Measurements from ENCODE around the gene ZNF444.

The ZNF444 gene

DNA sequence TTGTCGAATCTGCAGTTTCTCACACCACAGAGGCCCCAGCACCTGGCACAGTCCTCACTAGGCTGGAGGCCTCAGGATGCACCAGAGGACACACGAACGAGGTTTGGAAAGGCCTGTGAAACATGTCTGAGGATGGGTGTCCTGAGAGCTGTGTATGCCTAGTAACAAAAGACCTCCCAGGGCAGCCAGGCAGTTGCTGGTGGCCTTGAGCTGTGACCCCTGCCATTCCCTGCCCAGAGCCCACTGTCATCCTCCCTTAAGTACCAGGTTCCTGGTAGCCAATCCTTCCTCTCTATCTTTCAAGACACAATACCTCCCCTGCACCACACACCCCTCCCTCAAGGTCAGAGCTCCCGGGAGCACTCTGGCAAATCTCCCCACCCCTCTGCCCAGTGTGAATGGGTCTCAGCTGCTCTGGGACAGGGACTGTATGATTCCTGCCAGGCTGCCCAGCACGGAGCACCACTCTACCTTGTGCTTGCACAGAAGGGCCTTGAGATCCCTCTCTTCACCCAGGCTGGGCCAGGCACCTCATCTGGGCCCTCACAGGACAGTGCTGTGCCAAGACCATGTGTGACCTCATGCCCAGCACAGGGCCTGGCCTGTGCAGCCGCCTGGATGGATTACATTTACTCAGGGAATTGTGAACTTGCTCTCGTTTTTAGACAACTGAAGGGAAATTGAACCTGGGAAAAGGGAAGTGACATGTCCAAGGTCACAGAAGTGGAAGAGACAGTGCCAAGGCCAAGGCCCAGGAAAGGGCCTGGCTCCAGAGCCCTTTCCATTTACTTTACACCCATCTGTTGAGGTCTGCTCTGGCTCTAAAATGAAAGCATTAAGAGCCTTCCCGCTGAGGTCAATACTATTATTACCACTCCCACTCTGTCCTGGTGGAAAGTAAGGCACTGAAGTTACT lies 22.2 kb upstream of the ZNF444 start:
- DNase-seq (ENCODE audit: insufficient read length) (no peak), FAIRE-seq (no peak)
- TF ChIP-seq POLR2AphosphoS5 (IDR thresholded peaks at IDR 0.05; ENCODE audit: low read depth, low read length) (no peak; the same call in 1 of the 2 replicates), POLR2A (IDR thresholded peaks at IDR 0.05; ENCODE audit: low read depth, low read length) (no peak; the same call in 1 of the 2 replicates), TAF1 (IDR thresholded peaks at IDR 0.05; ENCODE audit: borderline replicate concordance, low read depth, low read length) (no peak)

DNA sequence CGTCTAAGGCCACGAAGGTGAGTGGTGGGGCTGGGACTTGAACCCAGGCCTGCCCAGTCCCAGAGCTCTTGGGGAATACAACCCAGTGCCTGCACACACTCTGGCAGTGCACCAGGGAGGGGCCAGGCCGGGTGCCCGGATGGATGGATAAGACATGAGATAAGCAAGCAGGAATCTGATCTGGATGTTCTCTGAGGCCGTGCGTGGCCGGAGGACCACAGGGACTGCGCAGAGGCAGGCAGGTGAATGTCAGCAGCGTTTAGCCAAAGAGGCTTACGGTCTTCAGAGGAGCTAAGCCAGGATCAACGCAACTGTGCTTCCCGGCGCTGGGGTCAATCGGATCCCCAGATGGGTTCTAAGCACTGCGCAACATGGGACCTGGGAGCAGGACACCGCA lies 21.5 kb upstream of the ZNF444 start:
- FAIRE-seq (no peak), DNase-seq (ENCODE audit: insufficient read length) (no peak)

DNA sequence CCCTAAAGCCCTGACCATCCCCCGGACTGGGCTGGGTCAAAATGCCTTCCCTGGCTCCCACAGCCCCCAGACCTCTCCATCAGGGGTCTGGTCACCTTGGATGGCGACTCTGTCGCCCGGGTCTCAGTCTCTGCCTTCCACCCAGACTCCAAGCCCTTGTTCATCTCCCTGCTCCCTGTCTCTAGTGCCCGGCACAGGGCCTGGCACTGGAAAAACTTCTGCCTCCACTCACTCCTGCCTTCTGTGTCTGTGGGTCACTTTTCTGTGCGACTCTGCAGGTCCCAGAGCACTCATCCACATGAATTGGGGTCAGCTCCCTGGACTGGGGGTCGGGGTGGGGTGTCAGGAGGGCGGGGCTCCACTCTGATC lies 21.1 kb upstream of the ZNF444 start:
- TF ChIP-seq POLR2AphosphoS5 (IDR thresholded peaks at IDR 0.05; ENCODE audit: low read depth, low read length) (no peak), POLR2A (IDR thresholded peaks at IDR 0.05; ENCODE audit: low read depth, low read length) (no peak), TAF1 (IDR thresholded peaks at IDR 0.05; ENCODE audit: borderline replicate concordance, low read depth, low read length) (no peak)
- no peak for DNase-seq (ENCODE audit: insufficient read length)
- no peak for FAIRE-seq

More for the DNA sequence above, 21.5 kb upstream of the ZNF444 start:
- TF ChIP-seq POLR2AphosphoS5 (IDR thresholded peaks at IDR 0.05; ENCODE audit: low read depth, low read length) (no peak), TAF1 (IDR thresholded peaks at IDR 0.05; ENCODE audit: borderline replicate concordance, low read depth, low read length) (no peak), POLR2A (IDR thresholded peaks at IDR 0.05; ENCODE audit: low read depth, low read length) (no peak)

DNA sequence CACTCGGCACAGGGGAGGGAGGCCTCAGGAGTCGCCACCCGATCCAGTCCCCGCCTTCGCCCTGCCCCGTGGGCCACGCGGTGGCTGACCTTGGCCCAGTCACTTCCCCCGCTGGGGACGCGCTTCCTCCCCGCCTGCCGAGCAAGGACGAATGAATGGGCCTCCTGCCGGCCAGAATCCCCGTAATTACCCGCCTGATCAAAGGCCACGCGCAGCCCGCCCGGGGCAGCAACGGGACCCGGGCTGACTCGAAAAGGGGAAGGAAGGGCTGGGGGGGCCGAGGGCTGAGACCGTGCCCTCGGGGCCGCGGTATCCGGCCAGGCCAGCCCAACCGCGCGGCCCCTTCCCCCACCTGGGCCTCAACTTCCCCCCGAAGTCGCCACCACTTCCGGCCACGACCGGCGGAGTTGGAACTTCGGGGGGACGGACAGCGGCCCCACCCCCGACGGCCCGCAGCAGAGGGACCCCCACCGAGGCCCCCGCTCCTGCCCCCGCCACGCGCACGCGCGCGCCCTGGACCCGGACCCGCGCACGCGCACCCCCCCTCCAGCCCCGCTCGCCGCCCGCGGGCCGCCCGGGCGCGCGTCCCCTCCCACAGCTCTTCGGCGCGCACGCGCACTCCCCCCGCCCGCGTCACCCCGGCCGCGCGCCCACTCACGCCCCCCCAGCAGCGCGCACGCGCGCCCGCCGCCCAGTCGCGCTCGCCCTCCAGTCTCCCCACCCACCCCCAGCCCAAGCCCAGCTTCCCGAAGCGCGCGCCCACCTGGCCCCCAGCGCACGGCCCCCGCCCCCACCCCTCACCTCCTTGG lies 20.5 kb upstream of the ZNF444 start:
- TF ChIP-seq TAF1 (IDR thresholded peaks at IDR 0.05; ENCODE audit: borderline replicate concordance, low read depth, low read length) (no peak), POLR2AphosphoS5 (IDR thresholded peaks at IDR 0.05; ENCODE audit: low read depth, low read length) (peak; percentile 63; the same call in 1 of the 2 replicates), POLR2A (IDR thresholded peaks at IDR 0.05; ENCODE audit: low read depth, low read length) (peak; percentile 55; the same call in 1 of the 2 replicates)
- FAIRE-seq (peak; percentile 94), DNase-seq (ENCODE audit: insufficient read length) (peak; percentile 81)

DNA sequence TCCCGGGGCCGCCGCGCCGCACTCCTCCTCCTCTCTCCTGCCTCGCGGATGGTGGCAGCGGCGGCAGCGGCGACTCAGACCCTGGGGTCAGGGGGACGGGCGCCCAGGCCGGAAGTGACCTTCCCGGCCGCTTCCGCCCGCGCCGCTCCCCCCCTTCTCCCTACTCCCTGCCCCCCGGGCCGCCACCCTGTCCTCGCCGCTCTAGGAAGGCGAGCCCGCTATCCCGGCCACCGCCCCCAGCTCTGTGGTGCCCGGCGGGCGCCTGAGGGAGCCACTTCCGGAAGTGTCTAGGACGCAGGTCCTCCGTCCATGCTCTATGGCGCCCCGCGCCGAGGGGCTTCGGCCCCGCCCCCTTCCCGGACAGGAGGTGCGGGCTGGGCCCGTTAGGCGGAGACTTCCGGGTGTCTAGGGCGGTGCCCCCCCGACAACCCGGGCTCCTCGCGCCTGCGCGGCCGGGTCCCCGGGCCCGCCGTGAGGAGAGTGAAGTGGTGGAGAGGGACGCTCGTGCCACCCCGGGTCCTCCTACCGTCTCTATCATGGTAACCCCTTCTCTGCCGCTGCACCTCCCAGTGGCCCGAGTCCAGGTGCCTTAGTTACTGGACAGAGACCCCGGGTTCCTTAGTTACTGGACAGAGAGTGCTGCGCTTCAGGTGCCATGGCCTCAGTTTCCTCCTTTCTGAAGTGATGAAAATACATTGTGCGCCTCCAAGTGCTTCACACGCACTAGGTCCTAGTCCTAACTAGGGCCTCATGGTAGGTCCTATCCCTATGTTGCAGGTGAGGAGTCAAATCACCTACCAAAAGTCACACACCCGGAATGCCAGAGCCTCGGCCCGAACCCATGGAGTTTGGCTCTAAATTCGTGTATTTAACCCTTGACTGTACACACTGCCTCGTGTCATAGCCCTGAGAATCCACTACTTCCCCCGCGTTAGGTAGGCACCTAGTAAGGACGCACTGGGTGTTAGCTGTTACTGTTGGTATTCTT lies 19.6 kb upstream of the ZNF444 start, which contains the start of gene ZNF787:
ZNF787 (minus strand) TSS at position 116 of the 988 bp plus-strand sequence. CDS start 18,078 bp downstream, outside the sequence.
- peak; percentile 98 for DNase-seq (ENCODE audit: insufficient read length)
- TF ChIP-seq POLR2A (IDR thresholded peaks at IDR 0.05; ENCODE audit: low read depth, low read length) (peak; percentile 61), POLR2AphosphoS5 (IDR thresholded peaks at IDR 0.05; ENCODE audit: low read depth, low read length) (no peak), TAF1 (IDR thresholded peaks at IDR 0.05; ENCODE audit: borderline replicate concordance, low read depth, low read length) (0 out of 2 replicates have a peak, but pooled peaks have one; percentile 16)
- FAIRE-seq: peak; percentile 94

DNA sequence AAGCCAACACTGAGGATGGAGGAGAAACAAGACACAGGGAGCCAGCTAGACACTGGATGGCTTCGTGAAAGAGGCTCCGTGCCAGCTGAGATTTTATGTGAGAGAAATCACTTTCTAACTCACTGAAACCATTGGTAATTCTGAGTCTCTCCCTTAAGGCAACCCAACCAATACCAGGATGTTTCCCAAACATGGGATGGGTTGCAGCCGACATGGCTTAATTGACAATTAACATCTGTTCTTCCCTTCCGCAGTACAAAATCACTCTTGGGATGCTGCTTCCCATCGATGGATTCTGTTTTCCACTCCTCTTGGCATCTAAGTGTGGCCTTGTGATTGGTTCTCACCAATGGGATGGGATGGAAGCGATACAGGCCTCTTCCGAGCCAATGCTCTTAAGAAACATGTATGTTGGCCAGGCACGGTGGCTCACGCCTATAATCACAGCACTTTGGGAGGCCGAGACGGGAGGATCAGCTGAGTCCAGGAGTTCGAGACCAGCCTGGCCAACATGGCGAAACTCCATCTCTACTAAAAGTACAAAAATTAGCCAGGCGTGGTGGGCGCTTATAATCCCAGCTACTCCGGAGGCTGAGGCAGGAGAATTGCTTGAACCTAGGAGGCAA lies 17.7 kb upstream of the ZNF444 start:
- TF ChIP-seq POLR2A (IDR thresholded peaks at IDR 0.05; ENCODE audit: low read depth, low read length): no peak
- TF ChIP-seq TAF1 (IDR thresholded peaks at IDR 0.05; ENCODE audit: borderline replicate concordance, low read depth, low read length): no peak
- no peak for TF ChIP-seq POLR2AphosphoS5 (IDR thresholded peaks at IDR 0.05; ENCODE audit: low read depth, low read length)
- no peak for FAIRE-seq
- DNase-seq (ENCODE audit: insufficient read length): no peak

DNA sequence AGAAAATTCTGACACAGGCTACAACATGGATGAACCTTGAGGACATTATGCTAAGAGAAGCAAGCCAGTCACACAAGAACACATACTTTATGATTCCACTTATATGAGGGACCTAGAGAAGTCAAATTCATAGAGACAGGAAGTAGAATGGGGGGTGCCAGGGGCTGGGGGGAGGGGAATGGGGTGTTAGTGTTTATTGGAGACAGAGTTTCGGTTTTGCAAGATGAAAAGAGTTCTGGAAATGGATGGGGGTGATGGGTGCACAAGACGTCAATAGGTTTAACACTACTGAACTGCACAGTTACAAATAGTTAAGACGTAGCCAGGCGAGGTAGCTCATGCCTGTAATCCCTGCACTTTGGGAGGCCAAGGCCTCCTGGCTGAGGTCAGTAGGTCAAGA lies 16.5 kb upstream of the ZNF444 start:
- no peak for TF ChIP-seq POLR2AphosphoS5 (IDR thresholded peaks at IDR 0.05; ENCODE audit: low read depth, low read length)
- no peak for TF ChIP-seq TAF1 (IDR thresholded peaks at IDR 0.05; ENCODE audit: borderline replicate concordance, low read depth, low read length)
- no peak for TF ChIP-seq POLR2A (IDR thresholded peaks at IDR 0.05; ENCODE audit: low read depth, low read length)

DNA sequence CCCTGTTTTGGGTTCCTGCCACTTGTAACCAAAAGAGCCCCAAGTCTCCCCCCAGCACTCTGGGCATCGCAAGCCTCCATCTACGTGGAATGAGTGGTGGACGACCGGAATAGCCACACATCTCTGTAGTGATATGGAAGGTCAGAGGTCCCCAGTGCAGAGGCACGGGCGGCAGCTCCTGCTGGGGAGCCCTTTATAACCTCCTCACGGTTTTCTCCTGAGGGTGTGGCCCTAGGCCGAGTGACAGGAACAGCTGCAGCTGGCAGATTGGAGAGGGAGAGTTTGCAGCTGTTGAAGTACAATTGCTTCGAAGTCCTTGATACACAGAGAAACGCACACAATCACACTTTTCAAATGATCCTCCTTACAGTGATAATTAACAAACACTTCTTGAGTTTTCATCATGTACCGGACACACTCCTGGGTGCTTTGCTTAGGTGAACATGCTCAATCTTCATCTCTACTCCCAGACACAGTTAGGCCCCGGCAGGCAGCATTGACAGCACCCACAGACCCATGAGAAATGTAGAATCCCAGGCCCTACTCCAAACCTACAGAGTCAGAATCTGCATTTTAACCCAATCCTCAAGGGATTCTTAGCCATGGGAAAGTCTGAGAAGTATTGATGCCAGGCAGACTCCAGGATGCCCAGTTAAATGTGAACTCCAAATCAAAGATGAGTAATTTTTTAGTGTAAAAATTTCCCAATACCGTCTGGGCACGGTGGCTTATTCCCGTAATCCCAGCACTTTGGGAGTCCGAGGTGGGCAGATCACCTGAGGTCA lies 15.1 kb upstream of the ZNF444 start:
- DNase-seq (ENCODE audit: insufficient read length) (no peak), FAIRE-seq (no peak)
- TF ChIP-seq POLR2AphosphoS5 (IDR thresholded peaks at IDR 0.05; ENCODE audit: low read depth, low read length) (no peak), TAF1 (IDR thresholded peaks at IDR 0.05; ENCODE audit: borderline replicate concordance, low read depth, low read length) (no peak), POLR2A (IDR thresholded peaks at IDR 0.05; ENCODE audit: low read depth, low read length) (no peak)

More for the DNA sequence above, 16.5 kb upstream of the ZNF444 start:
- DNase-seq (ENCODE audit: insufficient read length): no peak
- FAIRE-seq: no peak

DNA sequence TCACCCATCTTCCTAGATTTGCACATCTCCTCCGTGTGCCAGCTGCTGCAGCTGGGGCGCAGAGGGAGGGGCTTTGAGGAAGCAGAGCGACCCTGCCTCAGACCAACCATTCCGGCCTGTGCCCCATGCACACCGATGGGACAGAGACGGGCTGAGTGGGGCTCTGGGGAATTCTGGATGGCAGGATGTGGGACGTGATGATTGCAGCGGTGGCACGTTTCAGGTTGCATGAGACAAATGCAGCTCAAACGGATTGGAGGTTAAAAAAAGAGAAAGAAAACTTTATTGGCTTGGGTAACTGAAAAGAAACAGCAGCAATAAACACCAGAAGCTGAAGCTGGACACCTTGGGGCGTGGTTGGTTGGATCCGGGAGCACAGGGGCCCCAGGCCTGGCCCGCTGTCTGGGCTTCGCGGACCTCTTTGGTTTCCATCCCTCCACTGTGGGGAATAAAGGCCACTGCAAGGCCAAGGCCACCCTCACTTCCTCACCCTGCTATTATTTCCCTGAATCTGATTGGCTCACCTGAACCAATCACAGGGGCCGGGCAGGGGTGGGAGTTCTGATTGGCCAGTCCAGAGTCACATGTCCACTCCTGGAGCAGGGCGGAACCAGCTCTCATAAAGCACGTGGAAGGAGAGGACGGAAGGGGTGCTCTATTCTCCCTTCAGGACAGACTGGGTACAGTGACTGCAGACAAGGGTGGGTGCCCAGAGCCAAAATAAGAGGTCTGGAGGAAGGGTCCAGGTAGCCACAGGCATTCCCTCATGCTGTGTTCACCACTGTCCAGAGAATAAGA lies 13.9 kb upstream of the ZNF444 start:
- DNase-seq (ENCODE audit: insufficient read length): no peak
- TF ChIP-seq POLR2AphosphoS5 (IDR thresholded peaks at IDR 0.05; ENCODE audit: low read depth, low read length): no peak
- TF ChIP-seq POLR2A (IDR thresholded peaks at IDR 0.05; ENCODE audit: low read depth, low read length): no peak
- TF ChIP-seq TAF1 (IDR thresholded peaks at IDR 0.05; ENCODE audit: borderline replicate concordance, low read depth, low read length): no peak
- no peak for FAIRE-seq
